ENCODE data around the gene SIGLEC8. TPM values are rescaled to one million over a fixed set of nuclear protein-coding genes. Genes with fewer than 3 reads are reported as not detected.
"Not testable (repeated sequence)": the region's sequence is repeated elsewhere in the genome, so short reads cannot be mapped to it uniquely, and the experiment has no call there.

Gene SIGLEC8
- total RNA-seq, 1 donor from 2014 or later: not detected

DNA sequence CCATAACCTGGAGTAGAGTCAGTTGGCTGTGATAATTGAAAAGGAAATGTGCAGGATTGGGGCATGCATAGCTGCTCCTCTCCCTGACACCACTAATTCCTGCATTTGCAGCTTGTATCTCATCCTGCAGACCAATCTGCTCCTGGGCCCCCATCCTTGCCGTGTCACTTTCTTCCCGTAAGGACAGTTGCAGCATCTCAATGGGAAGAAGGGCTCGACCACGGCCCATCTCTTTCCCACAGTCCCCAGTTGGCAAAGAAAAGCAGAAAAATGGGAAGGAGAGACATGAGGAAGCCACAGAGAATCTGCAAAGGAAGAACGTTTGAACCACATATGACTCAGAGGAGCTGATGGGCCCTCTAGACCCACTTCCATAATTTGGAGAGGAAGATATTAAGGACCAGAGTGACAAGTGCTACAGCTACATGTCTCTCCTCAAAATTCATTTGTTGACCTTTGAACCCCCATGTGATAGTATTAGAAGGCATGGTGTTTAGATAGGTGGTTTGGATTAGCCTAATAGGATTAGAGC lies 45.1 kb upstream of the SIGLEC8 start:
- peak; percentile 56 for DNase-seq (ENCODE audit: extremely low spot score, unreplicated experiment)
- H3K9me3 Mint-ChIP-seq (ENCODE audit: unreplicated experiment): peaks cover 22% of the 10 kb centered on the region
- no peak overlapping the region for H3K4me3 Mint-ChIP-seq (ENCODE audit: unreplicated experiment)
- TF ChIP-seq, protein P1, sequence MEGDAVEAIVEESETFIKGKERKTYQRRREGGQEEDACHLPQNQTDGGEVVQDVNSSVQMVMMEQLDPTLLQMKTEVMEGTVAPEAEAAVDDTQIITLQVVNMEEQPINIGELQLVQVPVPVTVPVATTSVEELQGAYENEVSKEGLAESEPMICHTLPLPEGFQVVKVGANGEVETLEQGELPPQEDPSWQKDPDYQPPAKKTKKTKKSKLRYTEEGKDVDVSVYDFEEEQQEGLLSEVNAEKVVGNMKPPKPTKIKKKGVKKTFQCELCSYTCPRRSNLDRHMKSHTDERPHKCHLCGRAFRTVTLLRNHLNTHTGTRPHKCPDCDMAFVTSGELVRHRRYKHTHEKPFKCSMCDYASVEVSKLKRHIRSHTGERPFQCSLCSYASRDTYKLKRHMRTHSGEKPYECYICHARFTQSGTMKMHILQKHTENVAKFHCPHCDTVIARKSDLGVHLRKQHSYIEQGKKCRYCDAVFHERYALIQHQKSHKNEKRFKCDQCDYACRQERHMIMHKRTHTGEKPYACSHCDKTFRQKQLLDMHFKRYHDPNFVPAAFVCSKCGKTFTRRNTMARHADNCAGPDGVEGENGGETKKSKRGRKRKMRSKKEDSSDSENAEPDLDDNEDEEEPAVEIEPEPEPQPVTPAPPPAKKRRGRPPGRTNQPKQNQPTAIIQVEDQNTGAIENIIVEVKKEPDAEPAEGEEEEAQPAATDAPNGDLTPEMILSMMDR (IDR thresholded peaks at IDR 0.05): no peak
- H3K4me1 Mint-ChIP-seq (ENCODE audit: unreplicated experiment): no peaks in the 10 kb centered on the region
- no peaks in the 10 kb centered on the region for H3K27me3 Mint-ChIP-seq (ENCODE audit: unreplicated experiment)
- H3K36me3 Mint-ChIP-seq (ENCODE audit: unreplicated experiment): no peaks in the 10 kb centered on the region
- no peak overlapping the region for H3K27ac Mint-ChIP-seq (ENCODE audit: unreplicated experiment)

DNA sequence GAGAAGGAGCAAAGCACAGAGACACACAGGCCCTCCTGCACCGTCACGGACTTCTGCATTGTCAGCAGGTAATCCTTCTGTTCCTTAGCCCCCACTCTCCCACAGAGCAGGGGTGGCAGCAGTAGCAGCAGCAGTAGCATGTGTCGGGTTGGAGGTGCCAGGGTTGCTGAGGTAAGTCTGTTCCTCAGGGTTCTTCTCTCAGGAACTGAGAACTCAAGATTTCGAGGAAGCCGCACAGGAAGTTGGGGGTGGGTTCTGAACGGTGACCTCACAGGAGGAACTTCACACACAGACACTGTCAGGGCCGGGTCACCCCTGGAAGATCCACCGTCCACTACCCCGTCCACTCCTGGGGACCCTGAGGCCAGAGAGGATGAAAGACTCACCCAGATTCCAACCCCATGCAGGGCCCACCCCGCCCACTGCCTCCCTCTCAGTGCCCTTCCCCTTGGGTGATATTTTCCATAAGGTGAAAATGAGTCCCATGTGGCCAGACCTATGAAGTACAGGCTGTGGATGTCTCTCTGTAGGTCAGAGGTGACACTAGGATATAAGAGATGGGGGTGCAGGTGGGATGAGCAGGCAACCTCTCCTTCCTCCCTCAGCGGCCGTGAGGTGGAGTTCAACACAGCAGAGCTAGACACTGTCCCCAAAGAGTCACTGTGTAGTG lies 43.5 kb upstream of the SIGLEC8 start, which contains the start of gene SIGLEC12:
SIGLEC12 (minus strand) TSS at position 207 of the 670 bp plus-strand sequence; CDS start at position 140, 67 bp downstream.
- TF ChIP-seq, protein P1 (IDR thresholded peaks at IDR 0.05): no peak
- H3K4me3 Mint-ChIP-seq (ENCODE audit: unreplicated experiment): no peak within 1 kb of the TSS
- DNase-seq (ENCODE audit: extremely low spot score, unreplicated experiment): peak; percentile 71
- peaks cover 22% of the 10 kb centered on the region for H3K9me3 Mint-ChIP-seq (ENCODE audit: unreplicated experiment)
- H3K27me3 Mint-ChIP-seq (ENCODE audit: unreplicated experiment): no peaks in the 10 kb centered on the region
- H3K27ac Mint-ChIP-seq (ENCODE audit: unreplicated experiment): no peak within 1 kb of the TSS
- H3K36me3 Mint-ChIP-seq (ENCODE audit: unreplicated experiment): no peaks in the 10 kb centered on the region
- no peaks in the 10 kb centered on the region for H3K4me1 Mint-ChIP-seq (ENCODE audit: unreplicated experiment)

DNA sequence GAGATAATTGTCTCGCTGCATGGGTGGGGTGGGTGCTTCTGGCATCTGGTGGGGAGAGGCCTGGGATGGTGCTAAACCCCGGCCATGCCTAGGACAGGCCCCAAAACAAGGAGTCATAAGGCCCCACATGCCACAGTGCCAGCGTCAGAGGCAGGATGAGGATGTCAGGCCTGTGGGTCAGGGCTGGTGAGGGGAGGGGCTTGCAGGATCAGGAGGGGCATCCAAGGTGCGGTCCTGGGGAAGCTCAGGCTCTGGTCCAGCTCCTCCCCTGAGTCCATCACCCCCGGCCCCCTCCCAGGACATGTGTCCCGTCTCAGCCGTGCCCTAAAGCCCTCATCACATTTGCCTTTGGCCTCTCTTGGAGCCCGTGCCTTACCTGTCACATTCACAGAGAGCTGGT lies 42.7 kb upstream of the SIGLEC8 start:
- peaks cover 22% of the 10 kb centered on the region for H3K9me3 Mint-ChIP-seq (ENCODE audit: unreplicated experiment)
- not testable (repeated sequence) for H3K36me3 Mint-ChIP-seq (ENCODE audit: unreplicated experiment); H3K27ac Mint-ChIP-seq (ENCODE audit: unreplicated experiment); H3K4me3 Mint-ChIP-seq (ENCODE audit: unreplicated experiment); H3K27me3 Mint-ChIP-seq (ENCODE audit: unreplicated experiment); H3K4me1 Mint-ChIP-seq (ENCODE audit: unreplicated experiment)
- DNase-seq (ENCODE audit: extremely low spot score, unreplicated experiment): peak; percentile 53

DNA sequence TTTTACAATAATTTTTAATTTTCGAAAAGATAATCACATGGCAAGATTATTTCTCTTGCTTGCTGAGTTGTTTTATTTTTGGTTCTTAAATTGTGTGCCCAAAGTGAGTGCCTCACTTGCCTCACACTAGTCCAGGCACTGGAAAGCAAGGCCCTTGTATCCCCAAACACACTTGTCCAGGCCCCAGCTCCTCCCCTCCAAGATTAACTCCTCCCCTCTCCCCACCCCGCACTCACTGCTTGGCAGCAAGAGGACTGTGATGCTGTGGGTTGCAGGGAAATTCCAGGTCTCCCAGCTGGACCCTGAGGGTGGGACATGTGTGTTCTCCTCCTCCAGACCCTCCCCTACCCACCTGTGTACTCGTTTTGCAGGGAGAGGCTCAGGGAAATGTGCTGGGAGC lies 39.4 kb upstream of the SIGLEC8 start:
- Mint-ChIP-seq H3K4me3 (ENCODE audit: unreplicated experiment) (no peak overlapping the region), H3K27me3 (ENCODE audit: unreplicated experiment) (no peaks in the 10 kb centered on the region), H3K27ac (ENCODE audit: unreplicated experiment) (no peak overlapping the region), H3K36me3 (ENCODE audit: unreplicated experiment) (no peaks in the 10 kb centered on the region), H3K4me1 (ENCODE audit: unreplicated experiment) (no peaks in the 10 kb centered on the region), H3K9me3 (ENCODE audit: unreplicated experiment) (peaks cover 25% of the 10 kb centered on the region)
- TF ChIP-seq, protein P1 (IDR thresholded peaks at IDR 0.05): no peak
- no peak for DNase-seq (ENCODE audit: extremely low spot score, unreplicated experiment)

DNA sequence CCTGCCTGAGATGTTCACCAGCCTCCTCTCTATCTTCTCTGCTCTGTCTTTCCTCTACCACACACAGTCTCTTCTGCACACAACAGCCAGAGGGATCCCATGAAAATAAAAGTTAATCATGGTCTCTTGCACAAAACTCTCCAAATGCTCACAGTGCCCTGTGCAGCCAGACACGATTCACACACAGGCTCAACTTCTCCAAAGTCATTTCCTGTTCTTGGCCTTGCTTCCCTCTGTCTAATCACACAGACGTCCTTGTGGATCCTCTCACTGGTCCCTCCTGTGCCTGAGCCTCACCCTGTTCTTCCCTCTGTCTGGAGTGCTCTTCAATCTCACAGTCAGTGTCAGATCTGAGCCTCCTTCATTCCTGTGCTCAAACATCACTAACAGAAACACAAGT lies 35.5 kb upstream of the SIGLEC8 start:
- H3K4me3 Mint-ChIP-seq (ENCODE audit: unreplicated experiment): no peak overlapping the region
- no peaks in the 10 kb centered on the region for H3K36me3 Mint-ChIP-seq (ENCODE audit: unreplicated experiment)
- H3K27ac Mint-ChIP-seq (ENCODE audit: unreplicated experiment): no peak overlapping the region
- no peaks in the 10 kb centered on the region for H3K27me3 Mint-ChIP-seq (ENCODE audit: unreplicated experiment)
- TF ChIP-seq, protein P1 (IDR thresholded peaks at IDR 0.05): no peak
- no peaks in the 10 kb centered on the region for H3K4me1 Mint-ChIP-seq (ENCODE audit: unreplicated experiment)
- peaks cover 27% of the 10 kb centered on the region for H3K9me3 Mint-ChIP-seq (ENCODE audit: unreplicated experiment)
- DNase-seq (ENCODE audit: extremely low spot score, unreplicated experiment): peak; percentile 10
